MCF 10A (cell line): ENCODE measurements around the gene XXYLT1. TPM values are rescaled to one million over a fixed set of nuclear protein-coding genes. Genes with fewer than 3 reads are reported as not detected.
A peak's percentile ranks its signal among the peaks of the same experiment; 100 is the strongest.

Source experiments
- BruUV-seq: library from RNA; stranded (reverse); fragments of 400-500 nt; replicated peaks from 2 replicates; lab custom pipeline; 2021; lab: Mats Ljungman, UMichigan
- CTCF ChIA-PET: fragments of 300-600 bp; sonication (Branson Sonifier 250); formaldehyde crosslinking; extraction: SDS; loops from one replicate; lab custom pipeline; 2021; ENCODE audit warnings: antibody characterized with exemption, inconsistent platforms; lab: Yijun Ruan, JAX
- POLR2A ChIA-PET: fragments of 300-600, 350-650 bp; sonication (Branson Sonifier 250); formaldehyde crosslinking; extraction: SDS; loops from one replicate; lab custom pipeline; 2020; ENCODE audit warnings: antibody characterized with exemption, inconsistent platforms; lab: Yijun Ruan, JAX
- DNase-seq: peaks from one replicate; pipeline ENCODE4 v3.0.0-alpha.2; 2018; ENCODE audit not compliant: unreplicated experiment
- H3K27ac Mint-ChIP-seq: one replicate; pipeline ENCODE4 v1.8.0; 2022; ENCODE audit warnings: mild to moderate bottlenecking, low read depth, mixed read lengths; ENCODE audit not compliant: unreplicated experiment
- H3K27me3 Mint-ChIP-seq: one replicate; pipeline ENCODE4 v1.8.0; 2022; ENCODE audit warnings: mixed read lengths; ENCODE audit not compliant: insufficient read depth, unreplicated experiment
- H3K36me3 Mint-ChIP-seq: one replicate; pipeline ENCODE4 v1.8.0; 2022; ENCODE audit warnings: mild to moderate bottlenecking, moderate library complexity, mixed read lengths; ENCODE audit not compliant: insufficient read depth, unreplicated experiment
- H3K4me1 Mint-ChIP-seq: one replicate; pipeline ENCODE4 v1.8.0; 2022; ENCODE audit warnings: mixed read lengths; ENCODE audit not compliant: insufficient read depth, unreplicated experiment
- H3K4me3 Mint-ChIP-seq: one replicate; pipeline ENCODE4 v1.8.0; 2022; ENCODE audit warnings: mild to moderate bottlenecking, moderate library complexity, mixed read lengths; ENCODE audit not compliant: unreplicated experiment
- H3K9me3 Mint-ChIP-seq: one replicate; pipeline ENCODE4 v1.8.0; 2022; ENCODE audit warnings: mixed read lengths; ENCODE audit not compliant: unreplicated experiment
- intact Hi-C: fragments of 100-400 bp; cut with micrococcal nuclease; formaldehyde crosslinking; loops from 2 replicates; pipeline ENCODE4 v1.14.1; 2022
- total RNA-seq: library from RNA; stranded (reverse); gene quantifications from 2 replicates; pipeline ENCODE4 v1.2.3, GENCODE V29; 2022
- TF ChIP-seq, protein P1 (sequence below): fragments of 200-600 bp; IDR thresholded peaks from one replicate; pipeline ENCODE4 v1.8.0; 2022; ENCODE audit warnings: antibody characterized with exemption, mild to moderate bottlenecking; ENCODE audit not compliant: unreplicated experiment

XXYLT1 gene
- total RNA-seq, 1 experiment from 2014 or later = 10.0 TPM

DNA sequence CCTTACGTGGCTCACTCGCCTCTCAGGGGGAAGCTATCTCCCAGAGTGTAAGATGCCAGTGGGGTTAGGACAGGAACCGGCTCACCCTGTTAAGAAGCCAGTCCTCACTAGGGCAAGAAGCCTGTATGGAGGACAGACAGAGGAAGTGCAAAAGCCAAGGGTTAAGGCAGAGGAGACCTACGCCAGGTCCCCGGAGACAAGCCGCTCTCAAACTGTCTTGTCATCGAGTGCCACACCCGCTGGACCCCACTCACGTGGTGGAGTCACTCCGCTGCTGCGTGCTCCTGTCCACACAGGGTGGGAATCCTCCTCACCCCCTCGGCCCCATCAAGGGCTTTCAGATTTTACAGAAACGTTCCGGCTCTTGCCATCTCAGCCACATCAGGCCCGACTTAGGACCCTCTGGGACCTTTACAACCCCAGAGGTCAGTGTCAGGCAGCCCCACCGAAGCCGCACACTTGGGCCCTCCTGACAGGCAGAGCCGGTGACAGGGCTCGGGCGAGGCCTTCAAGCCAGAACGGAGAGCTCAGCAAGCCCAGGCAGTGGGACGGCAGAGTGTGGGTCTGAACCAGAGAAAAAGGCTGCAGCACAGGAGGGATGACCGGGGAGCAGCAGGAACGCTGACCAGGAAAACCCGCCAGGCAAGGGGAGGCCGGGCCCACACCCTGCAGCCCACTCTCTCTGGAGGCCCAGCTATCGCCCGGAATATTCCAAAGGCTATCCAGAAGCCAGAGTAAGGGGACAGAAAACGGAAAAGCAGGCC lies 61.7 kb downstream of the XXYLT1 start:
- TF ChIP-seq, protein P1, sequence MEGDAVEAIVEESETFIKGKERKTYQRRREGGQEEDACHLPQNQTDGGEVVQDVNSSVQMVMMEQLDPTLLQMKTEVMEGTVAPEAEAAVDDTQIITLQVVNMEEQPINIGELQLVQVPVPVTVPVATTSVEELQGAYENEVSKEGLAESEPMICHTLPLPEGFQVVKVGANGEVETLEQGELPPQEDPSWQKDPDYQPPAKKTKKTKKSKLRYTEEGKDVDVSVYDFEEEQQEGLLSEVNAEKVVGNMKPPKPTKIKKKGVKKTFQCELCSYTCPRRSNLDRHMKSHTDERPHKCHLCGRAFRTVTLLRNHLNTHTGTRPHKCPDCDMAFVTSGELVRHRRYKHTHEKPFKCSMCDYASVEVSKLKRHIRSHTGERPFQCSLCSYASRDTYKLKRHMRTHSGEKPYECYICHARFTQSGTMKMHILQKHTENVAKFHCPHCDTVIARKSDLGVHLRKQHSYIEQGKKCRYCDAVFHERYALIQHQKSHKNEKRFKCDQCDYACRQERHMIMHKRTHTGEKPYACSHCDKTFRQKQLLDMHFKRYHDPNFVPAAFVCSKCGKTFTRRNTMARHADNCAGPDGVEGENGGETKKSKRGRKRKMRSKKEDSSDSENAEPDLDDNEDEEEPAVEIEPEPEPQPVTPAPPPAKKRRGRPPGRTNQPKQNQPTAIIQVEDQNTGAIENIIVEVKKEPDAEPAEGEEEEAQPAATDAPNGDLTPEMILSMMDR = no peak
- intact Hi-C loops = no loop called here
- no TSS peak for BruUV-seq
- no peak overlapping the region for H3K4me3 Mint-ChIP-seq
- POLR2A ChIA-PET = no interaction called here
- CTCF ChIA-PET = interaction anchor here (0.6 to 1.2 kb wide), 2 partner anchors 17 to 527 kb away, joined by 3 read pairs; no protein-coding TSS in a partner anchor
- H3K36me3 Mint-ChIP-seq = no peaks in the 10 kb centered on the region
- peak overlapping the region; percentile 19 for H3K27ac Mint-ChIP-seq
- H3K27me3 Mint-ChIP-seq = no peaks in the 10 kb centered on the region
- DNase-seq = no peak
- no peaks in the 10 kb centered on the region for H3K9me3 Mint-ChIP-seq
- H3K4me1 Mint-ChIP-seq = peaks cover 15% of the 10 kb centered on the region

DNA sequence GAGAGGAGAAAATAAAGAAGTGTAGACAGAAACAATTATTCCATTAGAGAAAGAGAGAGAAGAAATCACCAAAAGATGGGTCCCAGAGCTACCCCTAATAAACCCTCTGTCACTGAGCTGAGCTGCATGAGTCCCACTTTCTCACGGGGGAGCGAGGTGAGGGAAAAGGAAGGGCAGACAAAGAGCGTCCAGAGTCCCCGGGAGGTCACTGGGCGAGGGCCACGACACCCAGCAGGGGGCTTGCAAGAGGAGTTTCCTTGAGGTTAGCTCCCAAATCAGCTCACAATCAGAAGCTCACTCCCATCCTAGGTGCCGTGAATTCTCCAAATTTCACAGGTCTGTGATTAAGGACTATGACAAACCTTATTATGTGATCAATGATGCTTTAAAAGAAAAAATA lies 62.3 kb downstream of the XXYLT1 start:
- peaks cover 15% of the 10 kb centered on the region for H3K4me1 Mint-ChIP-seq
- H3K4me3 Mint-ChIP-seq = no peak overlapping the region
- BruUV-seq = no TSS peak
- H3K27ac Mint-ChIP-seq = no peak overlapping the region
- no peaks in the 10 kb centered on the region for H3K36me3 Mint-ChIP-seq
- H3K27me3 Mint-ChIP-seq = no peaks in the 10 kb centered on the region
- POLR2A ChIA-PET = no interaction called here
- DNase-seq = no peak
- TF ChIP-seq, protein P1 = no peak
- CTCF ChIA-PET = interaction anchor here (0.6 kb wide), 1 partner anchor 18 kb away, joined by 3 read pairs; no protein-coding TSS in a partner anchor
- intact Hi-C loops = no loop called here
- no peaks in the 10 kb centered on the region for H3K9me3 Mint-ChIP-seq

DNA sequence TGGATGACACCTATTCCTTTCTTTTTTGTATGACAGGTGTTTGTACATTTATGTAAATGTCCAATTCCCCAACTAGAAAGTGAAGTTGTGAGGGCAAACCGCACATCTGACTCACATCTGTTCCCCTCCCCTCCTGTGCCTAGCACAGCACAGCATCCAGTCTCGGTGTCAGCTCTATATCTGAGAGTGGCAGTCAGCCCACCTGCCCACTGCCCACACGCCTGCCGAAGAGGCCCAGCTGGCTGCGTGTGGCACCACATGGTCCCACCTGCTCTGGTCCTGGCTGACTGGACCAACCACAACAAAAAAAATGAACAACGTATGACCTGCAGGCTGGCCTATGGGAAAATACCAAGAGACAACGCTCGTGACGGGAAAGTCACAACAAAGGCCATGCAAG lies 62.8 kb downstream of the XXYLT1 start:
- CTCF ChIA-PET = no interaction called here
- POLR2A ChIA-PET = no interaction called here
- Mint-ChIP-seq H3K9me3 (no peaks in the 10 kb centered on the region), H3K27me3 (no peaks in the 10 kb centered on the region), H3K27ac (no peak overlapping the region), H3K4me1 (peaks cover 15% of the 10 kb centered on the region), H3K36me3 (no peaks in the 10 kb centered on the region), H3K4me3 (no peak overlapping the region)
- DNase-seq = no peak
- intact Hi-C loops = no loop called here
- BruUV-seq = no TSS peak
- TF ChIP-seq, protein P1 = no peak

DNA sequence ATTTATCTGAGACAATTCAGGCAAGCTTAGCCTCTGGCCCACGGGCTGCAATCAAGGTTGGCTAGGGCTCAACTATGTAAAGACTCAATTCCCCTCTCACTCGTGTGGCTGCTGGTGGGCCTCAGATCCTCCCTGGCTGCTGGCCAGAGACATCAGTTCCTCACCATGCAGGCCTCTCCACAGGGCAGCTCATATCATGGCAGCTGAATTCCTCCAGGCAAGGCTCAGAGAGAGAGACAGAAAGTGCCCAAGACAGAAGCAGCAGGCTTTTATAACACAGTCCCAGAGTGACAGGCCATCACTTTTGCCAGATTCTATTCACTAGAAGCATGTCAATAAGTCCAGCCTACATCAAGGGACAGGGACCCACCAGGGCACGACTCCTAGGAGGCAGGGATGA lies 63.2 kb downstream of the XXYLT1 start:
- no peak overlapping the region for H3K4me3 Mint-ChIP-seq
- no peak for DNase-seq
- peaks cover 15% of the 10 kb centered on the region for H3K4me1 Mint-ChIP-seq
- no peaks in the 10 kb centered on the region for H3K27me3 Mint-ChIP-seq
- H3K36me3 Mint-ChIP-seq = no peaks in the 10 kb centered on the region
- ChIA-PET POLR2A (no interaction called here), CTCF (interaction anchor here (1.2 kb wide), 1 partner anchor 20 kb away, joined by 3 read pairs; no protein-coding TSS in a partner anchor)
- TF ChIP-seq, protein P1 = no peak
- no peaks in the 10 kb centered on the region for H3K9me3 Mint-ChIP-seq
- intact Hi-C loops = no loop called here
- no TSS peak for BruUV-seq
- H3K27ac Mint-ChIP-seq = no peak overlapping the region
